ENCODE data around the gene TMEM145.

Gene TMEM145

DNA sequence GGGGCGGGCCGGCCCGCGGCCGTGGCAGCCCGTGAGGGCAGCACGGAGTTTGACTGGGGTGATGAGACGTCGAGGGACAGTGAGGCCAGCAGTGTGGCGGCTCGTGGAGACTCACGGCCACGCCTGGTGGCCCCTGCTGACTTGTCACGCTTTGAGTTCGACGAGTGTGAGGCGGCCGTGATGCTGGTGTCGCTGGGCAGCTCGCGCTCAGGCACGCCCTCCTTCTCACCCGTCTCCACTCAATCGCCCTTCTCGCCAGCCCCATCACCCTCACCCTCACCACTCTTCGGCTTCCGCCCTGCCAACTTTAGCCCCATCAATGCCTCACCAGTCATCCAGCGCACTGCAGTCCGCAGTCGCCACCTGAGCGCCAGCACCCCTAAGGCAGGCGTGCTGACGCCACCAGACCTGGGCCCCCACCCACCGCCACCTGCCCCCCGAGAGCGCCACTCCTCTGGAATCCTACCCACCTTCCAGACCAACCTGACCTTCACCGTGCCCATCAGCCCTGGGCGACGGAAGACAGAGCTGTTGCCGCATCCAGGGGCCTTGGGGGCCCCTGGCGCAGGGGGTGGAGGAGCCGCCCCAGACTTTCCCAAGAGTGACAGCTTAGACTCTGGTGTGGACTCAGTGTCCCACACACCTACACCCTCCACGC is 39.6 kb upstream of the TMEM145 start:
- no peak for DNase-seq (ENCODE audit: low read depth in 2 of 2)
- no peak overlapping the region for H3K4me3 ChIP-seq (replicated peaks in 1 of 2; ENCODE audit: low read depth in 2 of 2, low read length in 2 of 2)
- TF ChIP-seq, protein P1, sequence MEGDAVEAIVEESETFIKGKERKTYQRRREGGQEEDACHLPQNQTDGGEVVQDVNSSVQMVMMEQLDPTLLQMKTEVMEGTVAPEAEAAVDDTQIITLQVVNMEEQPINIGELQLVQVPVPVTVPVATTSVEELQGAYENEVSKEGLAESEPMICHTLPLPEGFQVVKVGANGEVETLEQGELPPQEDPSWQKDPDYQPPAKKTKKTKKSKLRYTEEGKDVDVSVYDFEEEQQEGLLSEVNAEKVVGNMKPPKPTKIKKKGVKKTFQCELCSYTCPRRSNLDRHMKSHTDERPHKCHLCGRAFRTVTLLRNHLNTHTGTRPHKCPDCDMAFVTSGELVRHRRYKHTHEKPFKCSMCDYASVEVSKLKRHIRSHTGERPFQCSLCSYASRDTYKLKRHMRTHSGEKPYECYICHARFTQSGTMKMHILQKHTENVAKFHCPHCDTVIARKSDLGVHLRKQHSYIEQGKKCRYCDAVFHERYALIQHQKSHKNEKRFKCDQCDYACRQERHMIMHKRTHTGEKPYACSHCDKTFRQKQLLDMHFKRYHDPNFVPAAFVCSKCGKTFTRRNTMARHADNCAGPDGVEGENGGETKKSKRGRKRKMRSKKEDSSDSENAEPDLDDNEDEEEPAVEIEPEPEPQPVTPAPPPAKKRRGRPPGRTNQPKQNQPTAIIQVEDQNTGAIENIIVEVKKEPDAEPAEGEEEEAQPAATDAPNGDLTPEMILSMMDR (IDR thresholded peaks at IDR 0.05; ENCODE audit: low read depth, low read length), result no peak

DNA sequence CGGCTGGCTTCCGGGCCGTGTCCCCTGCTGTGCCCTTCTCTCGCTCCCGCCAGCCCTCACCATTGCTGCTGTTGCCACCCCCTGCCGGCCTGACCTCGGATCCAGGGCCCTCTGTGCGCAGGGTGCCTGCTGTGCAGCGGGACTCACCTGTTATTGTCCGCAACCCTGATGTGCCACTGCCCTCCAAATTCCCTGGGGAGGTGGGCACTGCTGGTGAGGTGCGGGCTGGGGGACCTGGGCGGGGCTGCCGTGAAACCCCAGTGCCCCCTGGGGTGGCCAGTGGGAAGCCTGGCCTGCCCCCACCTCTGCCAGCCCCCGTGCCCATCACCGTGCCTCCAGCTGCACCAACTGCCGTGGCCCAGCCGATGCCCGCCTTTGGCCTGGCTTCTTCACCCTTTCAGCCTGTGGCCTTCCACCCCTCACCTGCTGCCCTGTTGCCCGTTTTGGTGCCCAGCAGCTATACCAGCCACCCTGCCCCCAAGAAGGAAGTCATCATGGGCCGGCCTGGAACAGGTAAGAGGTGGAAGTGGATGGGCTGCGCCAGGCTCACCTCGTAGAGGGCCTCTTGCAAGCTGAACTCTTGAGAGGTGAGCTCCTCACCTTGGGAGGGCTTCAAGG is 38.9 kb upstream of the TMEM145 start:
- DNase-seq (ENCODE audit: low read depth in 2 of 2), result no peak
- TF ChIP-seq, protein P1 (IDR thresholded peaks at IDR 0.05; ENCODE audit: low read depth, low read length), result no peak

DNA sequence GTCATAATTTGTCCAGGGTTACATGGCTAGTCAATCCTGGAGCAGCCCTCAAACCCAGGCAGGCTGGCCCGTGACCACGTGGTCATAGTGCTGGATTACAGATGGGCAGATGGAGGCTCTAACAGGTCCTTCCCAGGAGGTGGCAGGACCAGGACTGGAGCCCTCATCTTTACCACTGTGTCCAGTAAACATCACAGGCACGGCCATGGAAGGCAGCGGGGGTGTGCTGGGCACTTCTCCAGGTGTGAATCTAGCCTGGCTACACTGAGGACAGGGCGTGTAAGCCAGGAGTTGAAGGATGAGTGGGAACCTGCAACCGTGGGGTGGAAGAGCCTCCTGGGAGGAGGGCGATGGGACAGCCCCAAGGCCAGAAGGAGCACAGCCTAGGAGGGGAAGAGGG is 38.0 kb upstream of the TMEM145 start:
- DNase-seq (ENCODE audit: low read depth in 2 of 2), result no peak
- TF ChIP-seq, protein P1 (IDR thresholded peaks at IDR 0.05; ENCODE audit: low read depth, low read length), result no peak
- no peak overlapping the region for H3K4me3 ChIP-seq (replicated peaks in 1 of 2; ENCODE audit: low read depth in 2 of 2, low read length in 2 of 2)

More for the DNA sequence above, 38.9 kb upstream of the TMEM145 start:
- H3K4me3 ChIP-seq (replicated peaks in 1 of 2; ENCODE audit: low read depth in 2 of 2, low read length in 2 of 2), result no peak overlapping the region

DNA sequence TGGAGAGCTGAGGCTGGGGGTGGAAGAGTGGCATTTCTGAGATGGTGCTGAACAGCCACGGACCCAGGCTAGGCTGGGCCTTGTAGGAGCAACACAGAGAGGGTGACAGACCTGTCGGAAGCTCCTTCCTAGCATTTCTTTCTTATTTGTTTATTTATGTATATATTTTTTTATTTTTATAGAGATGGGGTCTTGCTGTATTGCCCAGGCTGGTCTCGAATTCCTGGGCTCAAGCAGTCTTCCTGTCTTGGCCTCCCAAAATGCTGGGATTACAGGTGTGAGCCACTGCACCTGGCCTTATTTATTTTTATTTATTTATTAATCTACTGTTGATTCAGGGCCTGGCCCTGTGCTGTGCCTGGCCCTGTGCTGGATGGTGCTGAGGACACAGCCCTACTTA is 37.6 kb upstream of the TMEM145 start:
- no peak for DNase-seq (ENCODE audit: low read depth in 2 of 2)
- TF ChIP-seq, protein P1 (IDR thresholded peaks at IDR 0.05; ENCODE audit: low read depth, low read length), result no peak
- no peak overlapping the region for H3K4me3 ChIP-seq (replicated peaks in 1 of 2; ENCODE audit: low read depth in 2 of 2, low read length in 2 of 2)

DNA sequence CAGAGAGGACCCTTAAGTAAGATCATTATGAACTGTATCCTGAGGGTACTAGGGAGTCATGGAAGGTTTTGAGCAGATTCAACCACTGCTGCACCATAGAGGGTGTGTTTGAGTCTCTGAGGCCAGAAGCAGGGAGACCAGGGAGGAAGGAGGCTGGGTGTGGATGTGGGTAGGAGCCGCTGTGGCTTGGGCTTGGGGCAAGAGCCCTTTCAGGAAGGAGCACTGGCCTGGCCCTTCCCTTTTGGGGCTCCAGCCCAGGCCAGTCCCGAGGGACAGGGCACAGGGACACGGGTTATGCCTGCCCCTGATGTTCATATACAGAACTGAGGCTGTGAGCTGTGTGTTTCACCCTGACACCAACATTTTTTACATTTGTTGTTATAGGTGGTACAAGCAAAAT is 36.8 kb upstream of the TMEM145 start:
- TF ChIP-seq, protein P1 (IDR thresholded peaks at IDR 0.05; ENCODE audit: low read depth, low read length), result no peak
- DNase-seq (ENCODE audit: low read depth in 2 of 2), result no peak
- H3K4me3 ChIP-seq (replicated peaks in 1 of 2; ENCODE audit: low read depth in 2 of 2, low read length in 2 of 2), result no peak overlapping the region

DNA sequence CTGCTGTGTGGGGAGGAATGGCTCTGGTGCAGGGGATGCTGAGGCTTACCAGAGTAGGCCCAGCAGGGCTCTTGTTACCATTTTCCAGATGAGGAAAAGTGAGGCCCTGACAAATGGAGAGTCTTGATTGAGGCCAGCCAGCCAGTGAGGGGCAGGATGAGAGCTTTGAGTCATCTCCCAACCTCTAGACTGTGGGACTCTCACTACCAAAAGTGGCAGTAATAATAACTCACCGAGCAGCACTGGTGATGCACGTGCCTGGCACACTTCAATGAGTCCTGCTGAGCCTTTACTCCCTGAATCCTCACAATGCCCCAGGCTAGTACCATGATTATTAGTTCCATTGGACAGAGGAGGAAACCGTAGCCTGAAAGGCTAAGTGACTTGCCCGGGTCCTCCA is 36.3 kb upstream of the TMEM145 start:
- no peak for DNase-seq (ENCODE audit: low read depth in 2 of 2)
- no peak overlapping the region for H3K4me3 ChIP-seq (replicated peaks in 1 of 2; ENCODE audit: low read depth in 2 of 2, low read length in 2 of 2)
- TF ChIP-seq, protein P1 (IDR thresholded peaks at IDR 0.05; ENCODE audit: low read depth, low read length), result no peak
